ENCODE results near the gene CEP41. TPM values are rescaled to one million over a fixed set of nuclear protein-coding genes. Genes with fewer than 3 reads are reported as not detected.

Gene CEP41
- total RNA-seq, 1 donor from 2014 or later = 4.7 TPM

GRCh38 chr7:130385600-130386066 lies 55.2 kb downstream of the CEP41 start:
- H3K9me3 ChIP-seq = no peaks in the 10 kb centered on the region
- H3K4me1 ChIP-seq = peaks cover 1% of the 10 kb centered on the region
- no peak for DNase-seq (ENCODE audit: extremely low spot score in 2 of 2)
- TF ChIP-seq POLR2AphosphoS5 (IDR thresholded peaks at IDR 0.05; ENCODE audit: insufficient read depth in 1 of 2, low read depth in 1 of 2) = no peak
- TF ChIP-seq CTCF (IDR thresholded peaks at IDR 0.05) = no peak
- TF ChIP-seq POLR2A (IDR thresholded peaks at IDR 0.05) = no peak
- no peaks in the 10 kb centered on the region for H3K27me3 ChIP-seq
- H3K36me3 ChIP-seq = no peaks in the 10 kb centered on the region
- no peak overlapping the region for H3K4me3 ChIP-seq
- H3K27ac ChIP-seq = no peak overlapping the region
- intact Hi-C loops (cut with DNase I) = no loop called here

GRCh38 chr7:130384841-130385599 lies 55.8 kb downstream of the CEP41 start:
- Histone ChIP-seq H3K9me3 (no peaks in the 10 kb centered on the region), H3K27ac (no peak overlapping the region), H3K36me3 (no peaks in the 10 kb centered on the region), H3K4me3 (no peak overlapping the region), H3K4me1 (peaks cover 7% of the 10 kb centered on the region), H3K27me3 (no peaks in the 10 kb centered on the region)
- TF ChIP-seq POLR2A (IDR thresholded peaks at IDR 0.05) (no peak), CTCF (IDR thresholded peaks at IDR 0.05) (no peak), POLR2AphosphoS5 (IDR thresholded peaks at IDR 0.05; ENCODE audit: insufficient read depth in 1 of 2, low read depth in 1 of 2) (no peak)
- intact Hi-C loops (cut with DNase I) = no loop called here
- no peak for DNase-seq (ENCODE audit: extremely low spot score in 2 of 2)

- no peaks in the 10 kb centered on the region for H3K9me3 ChIP-seq
- no peak for DNase-seq (ENCODE audit: extremely low spot score in 2 of 2)
- H3K27ac ChIP-seq = no peak overlapping the region
- H3K27me3 ChIP-seq = no peaks in the 10 kb centered on the region
- peaks cover 13% of the 10 kb centered on the region for H3K4me1 ChIP-seq
- intact Hi-C loops (cut with DNase I) = no loop called here
- H3K36me3 ChIP-seq = no peaks in the 10 kb centered on the region
- no peak for TF ChIP-seq POLR2A (IDR thresholded peaks at IDR 0.05)
- TF ChIP-seq POLR2AphosphoS5 (IDR thresholded peaks at IDR 0.05; ENCODE audit: insufficient read depth in 1 of 2, low read depth in 1 of 2) = no peak
- no peak for TF ChIP-seq CTCF (IDR thresholded peaks at IDR 0.05)
- H3K4me3 ChIP-seq = no peak overlapping the region
These were observed 56.4 kb downstream of the CEP41 start for GRCh38 chr7:130384371-130384801.

GRCh38 chr7:130383187-130383980 lies 57.4 kb downstream of the CEP41 start:
- Histone ChIP-seq H3K27me3 (no peaks in the 10 kb centered on the region), H3K27ac (no peak overlapping the region), H3K4me1 (peaks cover 13% of the 10 kb centered on the region), H3K36me3 (no peaks in the 10 kb centered on the region), H3K9me3 (no peaks in the 10 kb centered on the region), H3K4me3 (no peak overlapping the region)
- TF ChIP-seq POLR2AphosphoS5 (IDR thresholded peaks at IDR 0.05; ENCODE audit: insufficient read depth in 1 of 2, low read depth in 1 of 2) = no peak
- TF ChIP-seq POLR2A (IDR thresholded peaks at IDR 0.05) = no peak
- no peak for TF ChIP-seq CTCF (IDR thresholded peaks at IDR 0.05)
- peak in 1 of 2 donors; percentile 71 for DNase-seq (ENCODE audit: extremely low spot score in 2 of 2)
- intact Hi-C loops (cut with DNase I) = no loop called here

All from vagina (tissue), 2 donors.